Measurements from ENCODE around the gene REM2.
A peak's percentile ranks its signal among the peaks of the same experiment; 100 is the strongest.

REM2 gene

GRCh38 chr14:22875748-22876319, 7.2 kb upstream of the REM2 start:
- no peak for DNase-seq

- no peak for DNase-seq
These were observed 6.0 kb upstream of the REM2 start for GRCh38 chr14:22877000-22877501.

GRCh38 chr14:22878271-22879246, 4.5 kb upstream of the REM2 start:
- no peak for DNase-seq

- no peak for DNase-seq
These were observed 958 bp upstream of the REM2 start for GRCh38 chr14:22882064-22882463.

GRCh38 chr14:22882529-22883172, 371 bp upstream of the REM2 start:
- no peak for DNase-seq

GRCh38 chr14:22884076-22884737, 1.2 kb downstream of the REM2 start:
- no peak for DNase-seq

GRCh38 chr14:22884738-22885523, 1.9 kb downstream of the REM2 start:
- DNase-seq = no peak

- no peak for DNase-seq
These were observed 3.0 kb downstream of the REM2 start for GRCh38 chr14:22885975-22886374.

- DNase-seq = peak; percentile 51 to 74
These were observed 3.7 kb downstream of the REM2 start for GRCh38 chr14:22886500-22887259.

GRCh38 chr14:22887260-22887989, 4.4 kb downstream of the REM2 start:
- DNase-seq = peak; percentile 81 to 96

GRCh38 chr14:22887990-22888378, 5.0 kb downstream of the REM2 start:
- no peak for DNase-seq

- no peak for DNase-seq
These were observed 5.6 kb downstream of the REM2 start for GRCh38 chr14:22888662-22889061.

- DNase-seq = no peak
These were observed 7.4 kb downstream of the REM2 start for GRCh38 chr14:22890416-22890815.

- DNase-seq = no peak
These were observed 9.5 kb downstream of the REM2 start for GRCh38 chr14:22892488-22892887.

- DNase-seq = no peak
These were observed 10.7 kb downstream of the REM2 start for GRCh38 chr14:22893706-22894105.

- DNase-seq = no peak
These were observed 12.4 kb downstream of the REM2 start for GRCh38 chr14:22895402-22895801.

- DNase-seq = no peak
These were observed 13.3 kb downstream of the REM2 start for GRCh38 chr14:22896356-22896755.

GRCh38 chr14:22896760-22897159, 13.7 kb downstream of the REM2 start:
- DNase-seq = no peak

GRCh38 chr14:22897357-22897756, 14.3 kb downstream of the REM2 start:
- no peak for DNase-seq

- DNase-seq = no peak
These were observed 15.5 kb downstream of the REM2 start for GRCh38 chr14:22898302-22899090.
